Kidney capillary endothelial cell (primary cell): ENCODE results near the gene CD160.
"Not testable (repeated sequence)": the region's sequence is repeated elsewhere in the genome, so short reads cannot be mapped to it uniquely, and the experiment has no call there.

Experiments
- DNase-seq: peaks from one replicate; pipeline ENCODE4 v3.0.0-alpha.2; 2018; ENCODE audit warnings: low spot score

CD160 gene, protein sequence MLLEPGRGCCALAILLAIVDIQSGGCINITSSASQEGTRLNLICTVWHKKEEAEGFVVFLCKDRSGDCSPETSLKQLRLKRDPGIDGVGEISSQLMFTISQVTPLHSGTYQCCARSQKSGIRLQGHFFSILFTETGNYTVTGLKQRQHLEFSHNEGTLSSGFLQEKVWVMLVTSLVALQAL

DNA sequence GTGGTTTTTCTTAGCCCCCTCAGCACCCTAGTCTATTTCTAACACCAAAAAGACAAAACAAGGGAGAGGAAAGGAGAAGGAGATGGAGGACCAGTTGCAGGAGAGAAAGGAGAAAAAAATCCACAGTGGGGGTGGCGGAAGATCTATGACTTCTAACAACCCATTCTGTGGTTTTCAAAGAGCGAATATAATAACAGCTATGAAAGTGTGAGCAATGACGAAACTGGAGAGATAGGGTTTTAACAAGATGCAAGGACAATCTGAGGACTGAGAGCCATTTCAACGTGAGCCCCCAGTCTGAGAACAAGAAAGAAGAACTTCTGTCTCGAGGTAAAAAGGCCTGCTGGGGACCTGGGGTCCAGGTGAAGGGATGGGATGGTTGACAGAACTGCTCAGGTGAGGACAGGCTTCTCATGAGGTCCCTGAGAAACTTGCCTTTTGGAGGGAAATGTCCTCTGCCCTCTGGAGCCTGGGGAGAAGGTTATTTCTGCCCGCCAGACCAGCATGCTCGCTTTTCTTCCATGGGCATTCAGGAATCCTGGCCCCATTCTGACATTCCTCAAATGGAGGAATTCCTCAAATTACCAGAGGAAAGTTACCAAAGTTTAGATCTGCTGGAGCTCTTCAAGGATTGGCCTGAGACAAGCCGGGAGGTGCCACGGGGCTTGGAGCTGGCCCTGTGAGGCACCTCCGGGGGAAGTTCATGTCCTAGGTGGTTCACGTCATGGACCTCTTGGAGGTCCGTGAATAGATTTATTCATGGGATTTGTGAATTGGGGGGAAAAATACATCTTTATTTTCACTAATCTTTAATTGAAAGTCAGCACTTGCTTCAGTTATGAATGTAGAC, at the start of gene CD160:
Gene CD160 (plus strand): TSS at position 270 of the 850 bp plus-strand sequence. CDS start 8,829 bp downstream, outside the sequence.
- DNase-seq = no peak

GRCh38 chr1:145670995-145671745, 48.1 kb upstream of the CD160 start:
- not testable (repeated sequence) for DNase-seq

GRCh38 chr1:145673217-145673616, 46.1 kb upstream of the CD160 start:
- DNase-seq = not testable (repeated sequence)

DNA sequence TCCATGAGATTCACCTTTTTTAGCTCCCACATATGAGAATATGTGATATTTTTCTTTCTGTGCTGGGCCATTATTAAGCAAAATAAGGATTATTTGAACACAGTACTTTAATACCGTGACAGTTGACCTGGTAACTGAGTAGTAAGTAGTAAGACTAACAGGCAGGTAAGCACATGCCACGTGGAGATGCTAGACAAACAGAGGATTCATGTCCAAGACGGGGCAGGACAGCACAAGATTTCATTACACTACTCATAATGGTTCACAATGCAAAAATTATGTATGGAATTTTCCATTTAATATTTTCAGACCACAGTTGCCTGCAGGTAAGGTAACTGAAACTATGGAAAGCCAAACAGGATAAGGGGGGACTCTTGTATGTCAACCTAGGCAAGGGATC, 34.4 kb upstream of the CD160 start:
- DNase-seq = not testable (repeated sequence)

DNA sequence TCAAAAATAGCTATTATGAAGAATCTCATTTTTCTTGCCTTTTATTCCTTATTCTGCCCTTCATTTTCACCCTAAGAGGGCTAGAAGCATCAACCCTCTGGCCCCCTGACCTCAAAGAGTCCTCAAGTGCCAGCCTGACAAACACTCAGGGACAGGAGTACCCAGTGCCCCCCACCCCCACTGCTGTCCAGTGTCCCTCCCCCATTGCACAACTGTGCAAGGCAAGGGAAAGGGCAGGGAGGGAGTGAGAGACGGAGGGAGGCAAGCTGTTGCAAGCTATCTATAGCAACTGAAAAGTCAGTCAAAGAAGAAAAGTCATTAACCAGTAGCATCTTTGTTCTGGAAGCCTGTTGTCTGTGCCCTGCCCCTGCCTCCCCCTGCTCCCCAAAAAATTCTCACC, 33.2 kb upstream of the CD160 start:
- not testable (repeated sequence) for DNase-seq

DNA sequence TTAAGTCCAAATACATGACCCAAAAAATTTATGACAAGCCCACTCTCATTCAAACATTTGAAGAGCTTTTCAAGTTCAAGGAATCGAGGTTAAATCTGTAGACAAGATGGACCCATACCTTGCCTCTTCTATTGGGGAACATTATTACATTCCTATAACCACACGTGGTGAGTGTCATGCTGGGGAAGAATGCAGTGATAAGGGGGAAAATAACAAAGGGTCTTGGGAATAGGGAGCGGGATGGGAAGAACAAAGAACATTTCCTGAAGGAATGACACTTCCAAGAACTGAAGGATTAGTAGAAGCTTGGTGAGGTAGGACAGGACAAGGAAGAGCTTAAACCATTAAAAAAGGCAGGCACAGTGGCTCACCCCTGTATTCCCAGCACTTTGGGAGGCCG, 31.0 kb upstream of the CD160 start:
- no peak for DNase-seq

DNA sequence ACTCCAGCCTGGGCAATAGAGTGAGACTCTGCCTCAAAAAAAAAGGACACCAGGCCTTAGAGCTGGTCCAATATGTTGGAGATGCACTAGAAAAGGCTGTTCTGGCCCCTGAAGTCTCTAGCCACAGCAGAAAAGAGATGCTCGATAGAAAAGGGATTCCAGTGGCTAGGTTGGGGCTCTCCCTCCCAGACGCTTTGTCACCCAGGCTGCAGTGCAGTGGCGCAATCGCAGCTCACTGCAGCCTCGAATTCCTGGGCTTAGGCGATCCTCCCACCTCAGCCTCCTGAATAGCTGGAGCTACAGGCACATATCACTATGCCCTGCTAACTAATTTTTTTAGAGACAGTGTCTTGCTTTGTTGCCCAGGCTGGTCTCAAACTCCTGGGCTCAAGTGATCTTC, 30.4 kb upstream of the CD160 start:
- DNase-seq = no peak

DNA sequence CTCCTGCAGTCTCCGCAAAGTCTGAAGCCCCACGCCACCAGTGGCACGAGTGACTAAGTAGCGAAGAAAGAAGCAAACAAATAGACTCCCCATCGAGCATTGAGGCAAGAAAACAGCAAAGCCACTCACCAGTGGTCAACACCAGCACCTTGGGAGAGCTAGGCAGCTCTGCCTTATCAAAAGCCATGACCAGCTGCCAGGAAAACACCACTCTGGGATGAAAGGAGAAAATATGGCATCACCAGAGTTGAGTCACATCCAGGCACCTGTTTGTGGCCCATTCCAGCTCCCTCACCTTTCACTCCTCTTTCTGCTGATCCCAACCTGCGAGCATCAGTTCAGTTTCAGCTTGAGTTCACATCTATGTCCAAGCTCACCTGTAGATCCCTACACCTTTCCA, 29.4 kb upstream of the CD160 start:
- no peak for DNase-seq

- no peak for DNase-seq
Measured at GRCh38 chr1:145690587-145691558, 28.4 kb upstream of the CD160 start.

- no peak for DNase-seq
Measured at GRCh38 chr1:145692785-145693443, 26.4 kb upstream of the CD160 start.

DNA sequence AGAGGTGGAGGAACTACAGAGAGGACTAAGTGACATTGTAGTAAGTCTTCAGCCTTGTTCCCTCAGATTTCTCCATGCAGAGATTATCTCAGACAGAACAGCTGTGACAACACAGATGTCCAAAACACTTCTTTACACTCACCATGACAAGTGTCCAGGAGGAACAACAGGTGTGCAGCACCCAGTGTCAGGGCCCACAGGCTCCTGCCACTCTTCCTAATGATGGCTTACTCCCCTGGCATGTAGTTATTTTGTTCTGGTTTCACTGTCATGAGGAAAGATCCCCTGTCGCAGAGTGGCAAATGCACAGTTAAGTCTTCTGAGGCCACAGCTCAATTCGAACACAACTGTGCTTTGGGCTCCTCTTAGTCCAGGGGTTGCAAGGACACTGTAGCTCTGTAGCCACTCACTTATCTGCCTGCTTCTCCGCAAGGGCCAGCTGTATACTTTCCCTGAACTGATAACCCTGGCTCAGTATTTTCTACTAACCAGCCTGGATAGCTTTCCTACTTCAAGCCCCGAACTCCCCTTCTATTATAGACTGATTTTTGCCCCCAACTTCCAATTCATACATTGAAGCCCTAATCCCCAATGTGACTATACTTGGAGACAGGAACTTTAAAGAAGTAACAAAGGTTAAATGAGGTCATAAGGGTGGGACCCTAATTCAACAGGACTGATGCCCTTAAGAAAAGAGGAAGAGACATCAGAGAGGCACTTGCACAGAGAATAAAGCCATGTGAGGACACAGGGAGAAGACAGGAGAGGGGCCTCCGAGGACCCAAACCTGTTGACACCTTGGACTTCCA, 23.3 kb upstream of the CD160 start:
- DNase-seq = no peak

DNA sequence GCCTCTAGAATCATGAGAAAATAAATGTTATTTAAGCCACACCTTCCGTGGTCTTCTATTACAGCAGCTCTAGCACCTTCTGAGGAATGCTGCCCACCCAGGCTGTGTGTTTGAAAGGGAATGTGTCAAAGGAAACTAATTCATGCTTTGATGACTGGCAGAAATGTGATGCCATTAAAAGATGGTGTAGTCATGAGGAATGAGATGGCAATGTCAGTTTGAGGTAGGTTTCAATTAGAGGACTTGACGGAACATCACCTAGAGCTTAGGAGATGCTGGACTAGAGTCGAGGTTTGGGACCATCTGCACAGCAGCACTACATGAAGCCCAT, 22.7 kb upstream of the CD160 start:
- DNase-seq = no peak

DNA sequence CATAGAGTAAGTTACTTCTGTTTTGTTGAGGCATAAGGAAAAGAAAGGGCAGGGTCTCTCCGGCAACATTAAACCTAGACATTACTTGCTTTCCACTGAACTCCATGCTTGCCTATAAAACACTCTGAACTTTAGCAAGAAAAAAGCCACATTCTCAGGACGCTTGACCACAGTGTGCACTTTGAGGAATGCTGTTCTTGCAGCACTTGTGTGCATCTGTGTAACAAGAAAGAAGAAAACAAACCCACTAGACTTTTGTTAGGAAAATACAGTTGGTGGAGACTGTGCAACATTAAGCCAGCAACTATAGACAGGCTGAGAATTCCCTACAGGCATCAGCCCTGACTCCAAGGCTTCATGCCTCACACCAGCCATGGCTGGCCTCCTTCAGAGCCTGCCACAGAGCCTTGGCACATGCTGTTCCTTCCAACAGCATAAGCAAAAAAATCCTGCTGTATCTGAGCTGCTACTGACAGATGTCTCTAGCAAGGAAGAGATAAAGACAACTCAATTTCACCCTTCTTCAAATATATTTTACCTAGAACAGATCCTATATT, 17.9 kb upstream of the CD160 start:
- no peak for DNase-seq

DNA sequence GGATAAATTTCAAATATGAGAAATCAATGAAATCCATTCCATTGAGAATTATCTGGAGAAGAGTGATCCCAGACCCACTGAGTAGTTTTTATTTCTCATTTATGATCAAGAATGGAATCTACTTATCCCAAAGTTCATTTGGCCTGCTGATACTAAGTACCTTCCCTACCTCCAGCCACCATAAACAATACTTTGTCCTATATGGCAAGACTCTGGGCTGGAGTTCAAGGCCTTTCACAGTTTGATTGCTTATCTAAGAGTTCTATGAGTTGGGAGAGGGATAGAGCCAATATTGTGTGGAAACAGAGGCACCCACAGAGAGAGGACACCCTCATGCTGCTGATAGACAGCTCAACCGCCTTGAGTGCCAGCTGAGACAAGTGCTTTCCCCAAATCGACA, 17.2 kb upstream of the CD160 start:
- DNase-seq = no peak

- DNase-seq = no peak
Measured at GRCh38 chr1:145702826-145703225, 16.5 kb upstream of the CD160 start.

- DNase-seq = no peak
Measured at GRCh38 chr1:145705622-145706021, 13.7 kb upstream of the CD160 start.

DNA sequence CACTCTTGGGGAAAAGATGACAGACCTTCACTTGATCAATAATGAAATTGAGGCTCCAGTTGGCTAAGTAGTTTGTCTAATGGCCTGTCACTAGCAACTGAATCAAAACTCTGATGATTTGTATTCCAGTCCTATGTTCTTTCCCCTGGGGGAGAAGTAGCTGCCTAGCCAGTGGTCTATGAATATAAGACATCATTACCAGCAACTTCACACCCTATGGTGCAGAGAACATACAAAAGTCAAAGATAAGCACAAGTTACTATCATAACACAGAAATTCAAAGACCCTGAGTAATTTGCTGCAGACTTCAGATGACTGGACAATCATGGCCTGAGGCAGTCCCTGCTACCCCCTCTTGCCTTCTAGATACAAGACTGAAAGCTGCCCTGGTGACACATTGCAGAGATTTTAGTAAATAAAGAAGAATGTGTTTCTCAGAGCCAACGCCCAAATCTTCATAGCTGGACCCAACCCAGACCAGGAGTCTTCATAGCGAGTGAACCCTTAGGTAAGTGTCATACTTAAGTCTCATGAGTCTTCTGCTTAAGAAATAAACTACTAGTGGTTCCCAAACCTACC, 13.1 kb upstream of the CD160 start:
- DNase-seq = no peak

DNA sequence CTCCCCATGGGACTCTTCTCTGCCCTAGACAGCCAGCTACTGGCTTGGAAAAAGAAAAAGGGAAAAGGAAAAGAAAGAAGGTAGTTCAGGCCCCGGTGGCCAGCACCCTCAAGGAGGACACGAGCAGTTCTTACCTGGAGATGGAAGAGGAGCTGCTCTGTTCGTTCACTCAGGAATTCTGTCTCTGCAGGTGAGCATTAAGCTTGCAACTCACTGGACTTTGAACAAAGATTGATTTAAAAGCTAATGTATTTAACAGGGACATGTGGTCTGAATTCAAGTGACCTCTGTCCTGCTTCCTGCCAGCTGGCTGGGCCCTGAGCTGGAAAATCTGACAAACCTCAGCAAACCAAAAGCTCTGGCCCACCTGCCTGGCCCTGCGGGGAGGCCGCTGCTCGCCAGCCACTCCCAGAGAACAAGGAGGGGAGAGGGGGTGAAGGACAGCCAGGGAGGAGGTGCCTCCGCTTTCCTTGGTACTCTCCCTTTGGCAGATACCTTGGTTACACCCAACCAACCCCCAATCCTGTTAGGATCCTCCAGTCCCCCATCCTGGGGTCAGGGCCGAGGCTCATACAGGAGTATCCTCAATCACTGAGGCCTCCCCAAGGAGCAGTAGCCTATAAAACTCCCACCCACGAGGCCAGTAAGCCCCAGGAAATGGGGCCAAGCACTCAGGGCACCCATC, 12.0 kb upstream of the CD160 start, which contains the start of gene PDZK1:
Gene PDZK1 (minus strand): TSS at position 186 of the 685 bp plus-strand sequence. CDS start 19,347 bp downstream, outside the sequence.
- no peak for DNase-seq

GRCh38 chr1:145708063-145708462, 11.2 kb upstream of the CD160 start:
- DNase-seq = no peak
